GM12878 (cell line): ENCODE data around the gene SPAM1. TPM values are rescaled to one million over a fixed set of nuclear protein-coding genes. Genes with fewer than 3 reads are reported as not detected.

Experiments used
- ATAC-seq: fragments of 200-7000 bp; cut with Tn5 transposase; 3 replicates; pipeline ENCODE4 v1.9.1; 2020; ENCODE audit warnings: mild to moderate bottlenecking, moderate library complexity
- BruUV-seq: library from RNA; stranded (reverse); fragments of 400-500 nt; replicated peaks from 2 replicates; lab custom pipeline; 2021; lab: Mats Ljungman, UMichigan
- CTCF ChIA-PET: fragments of 300-600 bp; sonication (Branson Sonifier 250); formaldehyde crosslinking; extraction: SDS; loops from one replicate; lab custom pipeline; 2021; ENCODE audit warnings: inconsistent platforms; lab: Yijun Ruan, JAX
- POLR2A ChIA-PET: fragments of 350-600 bp; formaldehyde crosslinking; extraction: SDS; loops from one replicate; lab custom pipeline; 2021; ENCODE audit warnings: inconsistent platforms; lab: Charles Lee
- RAD21 ChIA-PET: fragments of 300-600 bp; sonication (Branson Sonifier 250); formaldehyde crosslinking; loops from one replicate; lab custom pipeline; 2023; ENCODE audit warnings: antibody characterized with exemption; ENCODE audit not compliant: unreplicated experiment; lab: Charles Lee
- SMC1A ChIA-PET: fragments of 300-600 bp; sonication (Branson Sonifier 250); formaldehyde crosslinking; loops from one replicate; lab custom pipeline; 2023; ENCODE audit not compliant: unreplicated experiment, uncharacterized antibody; lab: Charles Lee
- DNase-seq: peaks from one replicate; pipeline ENCODE4 v3.0.0-alpha.2; 2011; ENCODE audit warnings: low read depth, low spot score
- FAIRE-seq: peaks from 3 replicates; lab custom pipeline; 2011; peaks lifted over from hg19 to GRCh38; lab: Jason Lieb, UNC
- H2AFZ ChIP-seq: 2 replicates; pipeline ENCODE4 v1.6.0; 2011; ENCODE audit warnings: low read depth, low read length, control low read depth; ENCODE audit not compliant: control insufficient read depth
- H3K27ac ChIP-seq: 2 replicates; pipeline ENCODE4 v1.5.1; 2011; ENCODE audit warnings: control low read depth; ENCODE audit not compliant: control insufficient read depth, insufficient read depth
- H3K27me3 ChIP-seq, 2 experiments: replicated peaks in 1 of 2; 2 replicates each; pipeline versions ENCODE4 v1.6.0 to v1.6.1; 2011; ENCODE audit warnings: low read length in 1 of 2; ENCODE audit not compliant: control insufficient read depth in 2 of 2, insufficient read depth in 2 of 2
- H3K36me3 ChIP-seq, 2 experiments: 2 replicates each; pipeline ENCODE4 v1.5.1; 2011; ENCODE audit warnings: low read length in 1 of 2; ENCODE audit not compliant: control insufficient read depth in 2 of 2, insufficient read depth in 2 of 2
- H3K4me1 ChIP-seq: 2 replicates; pipeline ENCODE4 v1.6.1; 2011; ENCODE audit warnings: mild to moderate bottlenecking, low read length, moderate library complexity, mixed read lengths; ENCODE audit not compliant: control insufficient read depth, insufficient read depth
- H3K4me2 ChIP-seq: 2 replicates; pipeline ENCODE4 v1.6.0; 2011; ENCODE audit warnings: control low read depth; ENCODE audit not compliant: control insufficient read depth, insufficient read depth
- H3K4me3 ChIP-seq: fragments of 200-600 bp; sonication (generic); 2 replicates; pipeline ENCODE4 v1.5.1; 2016
- H3K79me2 ChIP-seq: 2 replicates; pipeline ENCODE4 v1.6.0; 2011; ENCODE audit warnings: low read length; ENCODE audit not compliant: control insufficient read depth, insufficient read depth
- H3K9ac ChIP-seq: 2 replicates; pipeline ENCODE4 v1.8.0; 2011; ENCODE audit warnings: low read length, control low read depth, mixed read lengths; ENCODE audit not compliant: control insufficient read depth, insufficient read depth
- H3K9me3 ChIP-seq: replicated peaks from 3 replicates; pipeline ENCODE4 v1.5.1; 2011; ENCODE audit warnings: mild to moderate bottlenecking, low read length; ENCODE audit not compliant: control insufficient read depth, insufficient read depth
- H4K20me1 ChIP-seq: 2 replicates; pipeline ENCODE4 v1.6.0; 2011; ENCODE audit not compliant: control insufficient read depth, insufficient read depth
- PAX5 ChIP-seq: IDR thresholded peaks from 2 replicates; pipeline ENCODE4 v1.6.1; 2011; ENCODE audit warnings: low read depth, low read length, borderline replicate concordance
- RAD51 ChIP-seq: fragments of 450-650 bp; IDR thresholded peaks from 2 replicates; pipeline ENCODE4 v1.6.1; 2016; ENCODE audit warnings: moderate library complexity, mild to moderate bottlenecking, inconsistent platforms
- RFX5 ChIP-seq: IDR thresholded peaks from 2 replicates; pipeline ENCODE4 v1.6.1; 2011; ENCODE audit warnings: low read depth, low read length, improper control_type of control experiment
- SRF ChIP-seq, 2 experiments: IDR thresholded peaks; 2 replicates each; pipeline ENCODE4 v1.6.1; 2011; ENCODE audit warnings: low read depth in 2 of 2, low read length in 2 of 2, mild to moderate bottlenecking in 1 of 2, moderate library complexity in 1 of 2
- TARDBP ChIP-seq: IDR thresholded peaks from 2 replicates; pipeline ENCODE4 v1.6.1; 2016; ENCODE audit warnings: borderline replicate concordance
- TBL1XR1 ChIP-seq: IDR thresholded peaks from 2 replicates; pipeline ENCODE4 v1.6.1; 2012; ENCODE audit warnings: low read depth, low read length, improper control_type of control experiment
- WRNIP1 ChIP-seq: IDR thresholded peaks from 2 replicates; pipeline ENCODE4 v1.6.1; 2011; ENCODE audit warnings: low read depth, low read length, improper control_type of control experiment, borderline replicate concordance
- ZNF217 ChIP-seq: fragments of 450-650 bp; IDR thresholded peaks from 2 replicates; pipeline ENCODE4 v1.6.1; 2017; ENCODE audit warnings: antibody characterized with exemption, mild to moderate bottlenecking
- ZNF622 ChIP-seq: fragments of 450-650 bp; IDR thresholded peaks from 2 replicates; pipeline ENCODE4 v1.6.1; 2017; ENCODE audit warnings: mild to moderate bottlenecking, inconsistent platforms
- WGBS: methylation state at CpG from one replicate; pipeline ENCODE4 v1.1.6; 2016; ENCODE audit warnings: low lambda C conversion rate; ENCODE audit not compliant: insufficient replicate concordance, insufficient coverage; ENCODE audit errors: missing lambda C conversion rate; 5-methylcytosine and 5-hydroxymethylcytosine counted together
- in situ Hi-C: fragments of 300-500 bp; cut with MboI; formaldehyde crosslinking; loops from 9 replicates; pipeline ENCODE4 v1.14.3; 2018; ENCODE audit warnings: mixed read lengths
- intact Hi-C: fragments of 100-400 bp; cut with micrococcal nuclease; formaldehyde crosslinking; loops from one replicate; pipeline ENCODE4 v1.14.2; 2022; ENCODE audit not compliant: unreplicated experiment
- polyA plus RNA-seq, 11 experiments: library from polyadenylated mRNA; depleted of rRNA in 4 of 11; unstranded in 6 of 11; stranded (reverse) in 5 of 11; fragments of >200 nt; fragmentation: Nextera tagmentation in 4 of 11; fragmentation: Illumina TruSeq in 1 of 11; extraction: Ambion mirVana in 4 of 11; extraction: Trizol in 1 of 11; gene quantifications; 1 replicate in 1 of 11; 2 replicates in 10 of 11; pipeline versions ENCODE4 v1.2.1 to v1.2.3, GENCODE V29; 2011 to 2016; ENCODE audit warnings: inconsistent platforms in 2 of 11, missing spikeins in 2 of 11, low read depth in 1 of 11
- total RNA-seq, 4 experiments: library from RNA; depleted of rRNA in 3 of 4; stranded (reverse); fragments of >200 nt in 3 of 4; fragmentation: Illumina TruSeq in 1 of 4; extraction: Trizol in 1 of 4; gene quantifications; 2 replicates each; pipeline versions ENCODE4 v1.2.1 to v1.2.3, GENCODE V29; 2013 to 2021

SPAM1 gene
- total and polyA plus RNA-seq, 10 of the 15 experiments (the other 5 are each of a cell fraction or from before 2014, with no cell fraction given), result not detected

- TF ChIP-seq WRNIP1 (no peak), ZNF622 (no peak), ZNF217 (no peak), TARDBP (no peak), PAX5 (no peak)
Observed at GRCh38 chr7:123929655-123930054, 4.6 kb downstream of the SPAM1 start (continued).

GRCh38 chr7:123935436-123936381, 10.7 kb downstream of the SPAM1 start:
- BruUV-seq, result no TSS peak
- SMC1A ChIA-PET, result interaction anchor here (0.6 to 0.9 kb wide), 2 partner anchors 212 to 1650 kb away, joined by 3 read pairs; no protein-coding TSS in a partner anchor
- no peak for TF ChIP-seq WRNIP1
- TF ChIP-seq RFX5, result no peak
- no peak for TF ChIP-seq RAD51
- TF ChIP-seq SRF (IDR thresholded peaks at IDR 0.05; ENCODE audit: low read depth in 2 of 2, low read length in 2 of 2), result no peak
- no peak for TF ChIP-seq TBL1XR1
- Histone ChIP-seq H3K27me3 (no peaks in the 10 kb centered on the region), H3K4me1 (no peaks in the 10 kb centered on the region), H2AFZ (no peak overlapping the region), H3K36me3 (no peaks in the 10 kb centered on the region), H3K4me3 (no peak overlapping the region), H4K20me1 (no peaks in the 10 kb centered on the region), H3K4me2 (no peak overlapping the region), H3K9me3 (no peaks in the 10 kb centered on the region), H3K79me2 (no peaks in the 10 kb centered on the region), H3K9ac (no peak overlapping the region), H3K27ac (no peak overlapping the region)
- 0% methylated on average over 1 of the region's 1 CpG for WGBS
- DNase-seq, result no peak
- no peak for ATAC-seq
- POLR2A ChIA-PET, result no interaction called here
- CTCF ChIA-PET, result no interaction called here
- FAIRE-seq, result no peak
- in situ Hi-C loops, result no loop called here
- intact Hi-C loops, result no loop called here
- RAD21 ChIA-PET, result no interaction called here
